Ovary (tissue), 3 donors: ENCODE data around the gene FEM1B.

ENCODE experiments used
- POLR2A ChIP-seq: fragments of 450-650 bp; IDR thresholded peaks from one replicate; pipeline ENCODE4 v1.6.1; 2017; ENCODE audit warnings: antibody characterized with exemption, mild to moderate bottlenecking, moderate library complexity
- TF ChIP-seq, protein P1 (sequence below), 3 donors: fragments of 450-650 bp in 2 of 3; fragments of 200-600 bp in 1 of 3; IDR thresholded peaks; one replicate each; pipeline versions ENCODE4 v1.5.1 to v1.8.0; 2016 to 2022; ENCODE audit warnings: antibody characterized with exemption in 3 of 3, mild to moderate bottlenecking in 1 of 3
- donor health status: DM: no; HTN: no; CAD: no.

DNA sequence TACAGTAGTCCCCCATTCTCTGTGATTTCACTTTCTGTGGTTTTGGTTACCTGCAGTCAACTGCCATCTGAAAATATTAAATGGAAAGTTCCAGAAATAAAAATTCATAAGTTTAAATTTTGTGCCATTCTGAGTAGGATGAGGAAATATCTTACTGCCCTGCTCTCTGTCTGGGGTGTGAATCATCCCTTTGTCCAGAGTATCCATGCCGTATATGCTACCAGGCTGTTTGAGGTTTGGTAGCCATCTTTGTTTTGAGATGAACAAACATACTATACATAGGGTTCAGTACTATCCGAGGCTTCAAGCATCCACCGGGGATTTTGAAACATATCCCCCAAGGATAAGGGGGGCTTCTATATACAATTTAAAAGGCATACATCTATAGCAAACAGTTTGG, 16.3 kb upstream of the FEM1B start:
- TF ChIP-seq, protein P1, sequence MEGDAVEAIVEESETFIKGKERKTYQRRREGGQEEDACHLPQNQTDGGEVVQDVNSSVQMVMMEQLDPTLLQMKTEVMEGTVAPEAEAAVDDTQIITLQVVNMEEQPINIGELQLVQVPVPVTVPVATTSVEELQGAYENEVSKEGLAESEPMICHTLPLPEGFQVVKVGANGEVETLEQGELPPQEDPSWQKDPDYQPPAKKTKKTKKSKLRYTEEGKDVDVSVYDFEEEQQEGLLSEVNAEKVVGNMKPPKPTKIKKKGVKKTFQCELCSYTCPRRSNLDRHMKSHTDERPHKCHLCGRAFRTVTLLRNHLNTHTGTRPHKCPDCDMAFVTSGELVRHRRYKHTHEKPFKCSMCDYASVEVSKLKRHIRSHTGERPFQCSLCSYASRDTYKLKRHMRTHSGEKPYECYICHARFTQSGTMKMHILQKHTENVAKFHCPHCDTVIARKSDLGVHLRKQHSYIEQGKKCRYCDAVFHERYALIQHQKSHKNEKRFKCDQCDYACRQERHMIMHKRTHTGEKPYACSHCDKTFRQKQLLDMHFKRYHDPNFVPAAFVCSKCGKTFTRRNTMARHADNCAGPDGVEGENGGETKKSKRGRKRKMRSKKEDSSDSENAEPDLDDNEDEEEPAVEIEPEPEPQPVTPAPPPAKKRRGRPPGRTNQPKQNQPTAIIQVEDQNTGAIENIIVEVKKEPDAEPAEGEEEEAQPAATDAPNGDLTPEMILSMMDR (IDR thresholded peaks at IDR 0.05): no peak
- no peak for TF ChIP-seq POLR2A
